SK-N-SH (cell line): ENCODE measurements around the gene MT1H. TPM values are rescaled to one million over a fixed set of nuclear protein-coding genes. Genes with fewer than 3 reads are reported as not detected.
"Not testable (repeated sequence)": the region's sequence is repeated elsewhere in the genome, so short reads cannot be mapped to it uniquely, and the experiment has no call there.

ENCODE experiments used
- CTCF ChIA-PET: fragments of 300-600, 350-600 bp; formaldehyde crosslinking; extraction: SDS; loops from one replicate; lab custom pipeline; 2021; lab: Yijun Ruan, JAX
- POLR2A ChIA-PET: fragments of 350-600 bp; sonication (Branson Sonifier 250); formaldehyde crosslinking; extraction: SDS; loops from one replicate; lab custom pipeline; 2020; ENCODE audit warnings: antibody characterized with exemption, inconsistent platforms; lab: Yijun Ruan, JAX
- DNase-seq: peaks from one replicate; pipeline ENCODE4 v3.0.0; 2012
- H2AFZ ChIP-seq: fragments of 200-600 bp; sonication (generic); 2 replicates; pipeline ENCODE4 v1.8.1; 2016; ENCODE audit warnings: antibody characterized with exemption, mild to moderate bottlenecking, low read depth
- H3F3A ChIP-seq: fragments of 200-600 bp; sonication (generic); replicated peaks from 2 replicates; pipeline ENCODE3; 2016; ENCODE audit warnings: antibody characterized with exemption, mild to moderate bottlenecking; ENCODE audit not compliant: insufficient read depth
- H3K27ac ChIP-seq, 2 experiments: fragments of 200-500 bp in 1 of 2; fragments of 200-600 bp in 1 of 2; sonication (Bioruptor generic) in 1 of 2; sonication (generic), shearing (Covaris generic) in 1 of 2; 2 replicates each; pipeline versions ENCODE4 v1.5.1 to v1.6.1; 2014 to 2016; ENCODE audit warnings: low read depth in 2 of 2, inconsistent platforms in 1 of 2, low read length in 1 of 2, mild to moderate bottlenecking in 1 of 2, mixed read lengths in 1 of 2
- H3K27me3 ChIP-seq: fragments of 200-600 bp; sonication (generic), shearing (Covaris generic); 2 replicates; pipeline ENCODE4 v1.6.1; 2016; ENCODE audit warnings: mixed run types; ENCODE audit not compliant: insufficient read depth
- H3K36me3 ChIP-seq, 2 experiments: fragments of 200-500 bp in 1 of 2; fragments of 200-600 bp in 1 of 2; sonication (Bioruptor generic) in 1 of 2; sonication (generic) in 1 of 2; replicated peaks in 1 of 2; 2 replicates each; pipeline versions ENCODE3 to v1.5.1; 2014 to 2016; ENCODE audit warnings: low read length in 1 of 2, mild to moderate bottlenecking in 1 of 2; ENCODE audit not compliant: insufficient read depth in 2 of 2, control insufficient read depth in 1 of 2
- H3K4me1 ChIP-seq, 2 experiments: fragments of 200-500 bp in 1 of 2; fragments of 200-600 bp in 1 of 2; sonication (Bioruptor generic) in 1 of 2; sonication (generic), shearing (Covaris generic) in 1 of 2; 2 replicates each; pipeline versions ENCODE4 v1.5.1 to v1.6.1; 2014 to 2016; ENCODE audit warnings: low read depth in 1 of 2, low read length in 1 of 2, mixed run types in 1 of 2; ENCODE audit not compliant: insufficient read depth in 2 of 2, control insufficient read depth in 1 of 2
- H3K4me2 ChIP-seq: fragments of 200-600 bp; sonication (generic), shearing (Covaris generic); 2 replicates; pipeline ENCODE4 v1.6.1; 2017; ENCODE audit warnings: mixed run types
- H3K4me3 ChIP-seq, 2 experiments: fragments of 200-500 bp in 1 of 2; fragments of 200-600 bp in 1 of 2; sonication (Bioruptor generic) in 1 of 2; sonication (generic), shearing (Covaris generic) in 1 of 2; 2 replicates each; pipeline versions ENCODE4 v1.5.1 to v1.8.1; 2014 to 2016; ENCODE audit warnings: low read depth in 2 of 2, inconsistent platforms in 1 of 2, low read length in 1 of 2, mild to moderate bottlenecking in 1 of 2, mixed read lengths in 1 of 2, moderate library complexity in 1 of 2
- H3K79me2 ChIP-seq: fragments of 200-600 bp; sonication (generic); 2 replicates; pipeline ENCODE4 v1.8.1; 2017; ENCODE audit warnings: mild to moderate bottlenecking; ENCODE audit not compliant: insufficient read depth
- H3K9ac ChIP-seq: fragments of 200-600 bp; sonication (generic); 2 replicates; pipeline ENCODE4 v1.6.1; 2017; ENCODE audit warnings: mixed run types
- H3K9me2 ChIP-seq: fragments of 200-600 bp; sonication (generic); 2 replicates; pipeline ENCODE4 v1.6.1; 2017; ENCODE audit warnings: mixed run types
- H3K9me3 ChIP-seq: fragments of 200-600 bp; sonication (generic); 2 replicates; pipeline ENCODE4 v1.6.1; 2017; ENCODE audit warnings: mixed run types, mild to moderate bottlenecking, moderate library complexity
- H4K20me1 ChIP-seq: fragments of 200-600 bp; sonication (generic); 2 replicates; pipeline ENCODE4 v1.6.1; 2017; ENCODE audit warnings: mild to moderate bottlenecking, mixed run types; ENCODE audit not compliant: insufficient read depth
- ELF1 ChIP-seq: IDR thresholded peaks from 2 replicates; pipeline ENCODE4 v1.4.0; 2012
- NRF1 ChIP-seq: IDR thresholded peaks from 2 replicates; pipeline ENCODE4 v1.6.1; 2012; ENCODE audit warnings: low read depth, mild to moderate bottlenecking, low read length
- RXRA ChIP-seq: IDR thresholded peaks from 2 replicates; pipeline ENCODE4 v1.4.0; 2012; ENCODE audit warnings: low read depth, mild to moderate bottlenecking, borderline replicate concordance
- WGBS: methylation state at CpG from one replicate; pipeline ENCODE4 v1.1.6; 2017; ENCODE audit warnings: low lambda C conversion rate; 5-methylcytosine and 5-hydroxymethylcytosine counted together
- polyA plus RNA-seq, 3 experiments: library from polyadenylated mRNA; depleted of rRNA; stranded (reverse); fragments of >200 nt; gene quantifications; 2 replicates each; pipeline ENCODE4 v1.2.3, GENCODE V29; 2012
- TF ChIP-seq, protein P1 (sequence below): IDR thresholded peaks from 2 replicates; pipeline ENCODE4 v1.6.1; 2012; ENCODE audit warnings: mild to moderate bottlenecking, low read depth, low read length, moderate library complexity
- TF ChIP-seq, protein P2 (sequence below): IDR thresholded peaks from 2 replicates; pipeline ENCODE4 v1.4.0; 2012; ENCODE audit warnings: low read depth
- TF ChIP-seq, protein P3 (sequence below): IDR thresholded peaks from 2 replicates; pipeline ENCODE4 v1.4.0; 2012; ENCODE audit warnings: low read depth, borderline replicate concordance

MT1H gene
- polyA plus RNA-seq, 1 of the 3 experiments (the other 2 are of a cell fraction): not detected

DNA sequence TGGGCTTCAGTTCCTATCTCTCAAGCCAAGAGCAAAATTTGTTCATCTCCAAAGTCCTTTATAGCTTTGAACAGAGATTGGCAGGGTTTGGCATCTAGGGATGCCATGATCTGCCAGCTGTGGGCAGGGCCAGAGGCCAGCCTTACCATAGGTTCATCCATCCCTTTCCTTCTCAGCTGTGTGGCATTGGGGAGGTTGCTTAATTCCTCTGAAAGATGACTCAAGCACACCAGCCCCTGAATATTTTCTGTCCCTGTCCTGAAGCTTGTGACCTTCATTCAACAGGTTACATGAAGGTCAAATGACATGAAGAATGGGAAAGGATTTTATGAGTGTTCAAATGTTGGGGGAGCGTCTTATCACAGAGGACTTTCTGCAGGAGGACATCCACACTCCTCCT lies 5.1 kb upstream of the MT1H start:
- 88% methylated on average over 1 of the region's 1 CpG for WGBS
- DNase-seq: no peak
- ChIA-PET POLR2A (no interaction called here), CTCF (interaction anchor here (2.2 kb wide), 1 partner anchor 64 kb away, joined by 5 read pairs; no protein-coding TSS in a partner anchor)
- Histone ChIP-seq H3K4me3 (no peak overlapping the region), H3K36me3 (no peaks in the 10 kb centered on the region), H3K9me2 (no peaks in the 10 kb centered on the region), H3F3A (no peaks in the 10 kb centered on the region), H2AFZ (no peak overlapping the region), H3K4me1 (no peaks in the 10 kb centered on the region; a peak in 1 of 4 replicates), H3K27ac (no peak overlapping the region), H3K79me2 (no peaks in the 10 kb centered on the region), H3K9me3 (no peaks in the 10 kb centered on the region), H3K27me3 (peaks cover 40% of the 10 kb centered on the region), H4K20me1 (no peaks in the 10 kb centered on the region), H3K9ac (no peak overlapping the region), H3K4me2 (no peak overlapping the region)
- TF ChIP-seq, protein P1, sequence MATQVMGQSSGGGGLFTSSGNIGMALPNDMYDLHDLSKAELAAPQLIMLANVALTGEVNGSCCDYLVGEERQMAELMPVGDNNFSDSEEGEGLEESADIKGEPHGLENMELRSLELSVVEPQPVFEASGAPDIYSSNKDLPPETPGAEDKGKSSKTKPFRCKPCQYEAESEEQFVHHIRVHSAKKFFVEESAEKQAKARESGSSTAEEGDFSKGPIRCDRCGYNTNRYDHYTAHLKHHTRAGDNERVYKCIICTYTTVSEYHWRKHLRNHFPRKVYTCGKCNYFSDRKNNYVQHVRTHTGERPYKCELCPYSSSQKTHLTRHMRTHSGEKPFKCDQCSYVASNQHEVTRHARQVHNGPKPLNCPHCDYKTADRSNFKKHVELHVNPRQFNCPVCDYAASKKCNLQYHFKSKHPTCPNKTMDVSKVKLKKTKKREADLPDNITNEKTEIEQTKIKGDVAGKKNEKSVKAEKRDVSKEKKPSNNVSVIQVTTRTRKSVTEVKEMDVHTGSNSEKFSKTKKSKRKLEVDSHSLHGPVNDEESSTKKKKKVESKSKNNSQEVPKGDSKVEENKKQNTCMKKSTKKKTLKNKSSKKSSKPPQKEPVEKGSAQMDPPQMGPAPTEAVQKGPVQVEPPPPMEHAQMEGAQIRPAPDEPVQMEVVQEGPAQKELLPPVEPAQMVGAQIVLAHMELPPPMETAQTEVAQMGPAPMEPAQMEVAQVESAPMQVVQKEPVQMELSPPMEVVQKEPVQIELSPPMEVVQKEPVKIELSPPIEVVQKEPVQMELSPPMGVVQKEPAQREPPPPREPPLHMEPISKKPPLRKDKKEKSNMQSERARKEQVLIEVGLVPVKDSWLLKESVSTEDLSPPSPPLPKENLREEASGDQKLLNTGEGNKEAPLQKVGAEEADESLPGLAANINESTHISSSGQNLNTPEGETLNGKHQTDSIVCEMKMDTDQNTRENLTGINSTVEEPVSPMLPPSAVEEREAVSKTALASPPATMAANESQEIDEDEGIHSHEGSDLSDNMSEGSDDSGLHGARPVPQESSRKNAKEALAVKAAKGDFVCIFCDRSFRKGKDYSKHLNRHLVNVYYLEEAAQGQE: no peak
- TF ChIP-seq, protein P2, sequence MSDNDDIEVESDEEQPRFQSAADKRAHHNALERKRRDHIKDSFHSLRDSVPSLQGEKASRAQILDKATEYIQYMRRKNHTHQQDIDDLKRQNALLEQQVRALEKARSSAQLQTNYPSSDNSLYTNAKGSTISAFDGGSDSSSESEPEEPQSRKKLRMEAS: no peak
- TF ChIP-seq ELF1: no peak
- no peak for TF ChIP-seq RXRA
- no peak for TF ChIP-seq NRF1
- TF ChIP-seq, protein P3, sequence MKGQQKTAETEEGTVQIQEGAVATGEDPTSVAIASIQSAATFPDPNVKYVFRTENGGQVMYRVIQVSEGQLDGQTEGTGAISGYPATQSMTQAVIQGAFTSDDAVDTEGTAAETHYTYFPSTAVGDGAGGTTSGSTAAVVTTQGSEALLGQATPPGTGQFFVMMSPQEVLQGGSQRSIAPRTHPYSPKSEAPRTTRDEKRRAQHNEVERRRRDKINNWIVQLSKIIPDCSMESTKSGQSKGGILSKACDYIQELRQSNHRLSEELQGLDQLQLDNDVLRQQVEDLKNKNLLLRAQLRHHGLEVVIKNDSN: no peak

DNA sequence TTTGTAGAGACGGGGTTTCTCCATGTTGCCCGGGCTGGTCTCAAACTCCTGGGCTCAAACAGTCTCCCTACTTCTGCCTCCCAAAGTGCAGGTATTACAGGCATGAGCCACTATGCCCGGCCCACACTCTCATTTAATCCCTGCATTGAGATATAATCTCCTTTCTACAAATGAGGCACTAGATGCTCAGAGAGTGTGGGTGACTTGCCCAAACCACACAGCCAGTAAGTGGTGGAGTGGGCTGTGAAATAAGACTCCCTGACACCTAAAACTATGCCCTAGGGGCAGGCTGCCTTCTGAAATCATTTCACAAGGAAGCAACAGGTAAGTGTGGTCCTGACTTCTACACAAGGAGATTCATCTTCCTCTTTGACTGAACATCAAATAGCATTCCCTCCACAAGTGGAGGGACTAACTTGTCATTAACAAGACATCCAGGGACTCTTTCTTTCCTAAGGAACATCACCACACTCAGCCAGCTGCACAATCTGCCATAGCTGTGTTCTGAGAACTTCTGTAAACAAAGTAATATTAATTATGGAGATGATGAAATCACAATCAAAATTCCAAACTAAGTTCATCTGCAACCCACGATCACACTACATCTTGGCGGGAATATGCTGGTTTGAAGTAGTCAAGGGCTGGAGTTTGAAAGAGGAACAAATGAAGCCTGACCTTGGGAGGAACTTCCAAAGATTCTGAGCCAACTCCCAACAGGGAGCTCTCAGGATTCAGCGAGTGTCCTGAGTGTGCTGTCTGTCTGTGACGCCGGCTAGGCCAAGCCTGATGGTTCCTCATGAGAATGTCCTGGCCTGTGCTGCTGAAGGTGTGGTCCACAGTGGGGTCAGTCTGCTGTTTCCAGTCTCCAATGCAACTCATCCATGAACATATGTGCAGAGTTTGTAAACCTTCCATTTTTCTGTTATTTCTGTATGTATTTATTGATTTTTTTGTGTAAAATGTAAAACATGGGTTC lies 4.0 kb upstream of the MT1H start:
- H3K36me3 ChIP-seq, POLR2A ChIA-PET: not testable (repeated sequence)
- WGBS: 71% methylated on average over 6 of the region's 8 CpGs

More for the DNA sequence above, 4.0 kb upstream of the MT1H start:
- H4K20me1 ChIP-seq, H3F3A ChIP-seq, H3K4me2 ChIP-seq, H3K9me2 ChIP-seq, H2AFZ ChIP-seq, H3K27ac ChIP-seq, H3K79me2 ChIP-seq, CTCF ChIA-PET, H3K4me1 ChIP-seq, H3K9ac ChIP-seq, DNase-seq, H3K9me3 ChIP-seq, H3K4me3 ChIP-seq: not testable (repeated sequence)
- H3K27me3 ChIP-seq: peaks cover 50% of the 10 kb centered on the region
